ENCODE results near the gene TNKS1BP1. TPM values are rescaled to one million over a fixed set of nuclear protein-coding genes. Genes with fewer than 3 reads are reported as not detected.

TNKS1BP1 gene
- total and polyA plus RNA-seq, 4 donors, result 35.2 to 184 (median 165) TPM

DNA sequence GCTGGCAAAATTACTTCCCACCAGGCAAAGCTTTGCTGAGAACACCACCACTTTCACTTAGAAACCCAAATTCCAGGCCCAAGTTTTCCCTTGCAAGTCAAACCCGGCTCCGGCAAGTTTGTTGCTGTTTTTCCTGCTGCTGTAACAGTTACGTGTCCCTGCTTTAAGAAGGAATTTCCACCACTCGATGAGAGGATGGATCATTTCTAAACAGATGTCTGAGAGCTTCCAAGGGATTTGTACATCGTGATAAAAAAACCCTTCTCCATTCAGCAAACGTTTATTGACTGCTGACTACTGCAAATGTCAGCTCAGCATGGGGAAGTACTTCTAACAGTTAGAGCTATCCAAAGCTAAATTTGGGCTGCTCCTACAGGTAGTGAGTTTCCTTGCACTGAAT lies 33.1 kb upstream of the TNKS1BP1 start:
- DNase-seq (peak in 1 of 2 donors; percentile 38), ATAC-seq (ENCODE audit: low FRiP score) (no peak)
- Histone ChIP-seq H3K9me3 (ENCODE audit: control insufficient read depth, low read length) (no peaks in the 10 kb centered on the region), H3K4me3 (ENCODE audit: low read length in 2 of 2) (no peak overlapping the region), H3K27me3 (ENCODE audit: control insufficient read depth in 1 of 2, insufficient read depth in 2 of 2, low read length in 1 of 2) (no peaks in the 10 kb centered on the region), H3K36me3 (ENCODE audit: control insufficient read depth in 1 of 2, insufficient read depth in 2 of 2, low read length in 1 of 2) (no peaks in the 10 kb centered on the region), H3K27ac (ENCODE audit: low read depth in 1 of 2, low read length in 2 of 2) (no peak overlapping the region), H3K4me1 (ENCODE audit: control insufficient read depth in 1 of 2, insufficient read depth in 2 of 2, low read length in 2 of 2) (no peaks in the 10 kb centered on the region)
- intact Hi-C loops (cut with DNase I), result no loop called here
- WGBS, 2 donors, result 37 to 45% methylated on average over 6 of the region's 6 CpGs

DNA sequence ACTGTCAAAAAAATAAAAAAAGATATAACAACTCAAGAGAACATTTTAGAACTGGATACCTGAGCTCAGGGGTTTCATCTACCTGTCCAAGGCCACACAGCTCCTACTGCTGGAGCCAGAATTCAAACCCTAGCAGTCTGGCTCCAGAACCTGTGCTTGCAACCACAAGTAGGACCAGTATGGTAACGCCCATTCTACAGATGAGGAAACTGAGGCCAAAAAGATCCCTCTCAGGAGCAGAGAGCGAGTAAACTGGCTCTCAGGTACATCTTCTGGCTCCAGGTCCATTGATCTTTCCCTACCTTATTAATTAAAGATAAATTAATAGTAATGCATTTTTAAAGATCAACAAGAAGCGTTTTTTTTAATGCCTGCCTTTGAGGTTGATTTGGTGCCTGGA lies 32.6 kb upstream of the TNKS1BP1 start:
- no peak overlapping the region for H3K27ac ChIP-seq (ENCODE audit: low read depth in 1 of 2, low read length in 2 of 2)
- H3K4me1 ChIP-seq (ENCODE audit: control insufficient read depth in 1 of 2, insufficient read depth in 2 of 2, low read length in 2 of 2), result no peaks in the 10 kb centered on the region
- no peaks in the 10 kb centered on the region for H3K9me3 ChIP-seq (ENCODE audit: control insufficient read depth, low read length)
- no peaks in the 10 kb centered on the region for H3K27me3 ChIP-seq (ENCODE audit: control insufficient read depth in 1 of 2, insufficient read depth in 2 of 2, low read length in 1 of 2)
- intact Hi-C loops (cut with DNase I), result no loop called here
- ATAC-seq (ENCODE audit: low FRiP score) (no peak), DNase-seq (no peak)
- 93 to 94% methylated on average over 3 of the region's 3 CpGs for WGBS, 2 donors
- H3K4me3 ChIP-seq (ENCODE audit: low read length in 2 of 2), result no peak overlapping the region
- H3K36me3 ChIP-seq (ENCODE audit: control insufficient read depth in 1 of 2, insufficient read depth in 2 of 2, low read length in 1 of 2), result no peaks in the 10 kb centered on the region

DNA sequence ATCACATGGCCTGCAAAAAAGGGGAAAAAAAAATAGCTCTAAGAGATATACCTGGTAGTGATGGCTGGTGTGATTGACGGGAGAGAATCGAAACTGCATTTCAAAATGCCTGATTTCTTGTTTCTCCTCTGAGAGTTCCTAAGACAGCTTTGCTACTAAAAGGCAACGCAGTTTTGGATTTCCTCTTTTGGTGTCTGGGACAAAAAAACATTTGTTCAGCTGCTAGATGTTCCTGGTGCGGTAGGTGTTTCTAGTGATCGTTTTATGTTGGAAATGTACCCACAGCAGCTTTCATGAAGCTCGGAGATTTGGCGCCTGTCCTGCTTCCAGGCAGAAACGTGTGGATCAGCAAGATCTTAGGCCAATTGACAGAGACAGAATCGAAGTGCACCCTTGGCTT lies 31.5 kb upstream of the TNKS1BP1 start:
- ATAC-seq (ENCODE audit: low FRiP score) (no peak), DNase-seq (peak in 1 of 2 donors; percentile 10)
- WGBS, 2 donors, result 72 to 73% methylated on average over 9 of the region's 9 CpGs
- no peak overlapping the region for H3K27ac ChIP-seq (ENCODE audit: low read depth in 1 of 2, low read length in 2 of 2)
- no peaks in the 10 kb centered on the region for H3K4me1 ChIP-seq (ENCODE audit: control insufficient read depth in 1 of 2, insufficient read depth in 2 of 2, low read length in 2 of 2)
- no peaks in the 10 kb centered on the region for H3K27me3 ChIP-seq (ENCODE audit: control insufficient read depth in 1 of 2, insufficient read depth in 2 of 2, low read length in 1 of 2)
- no peak overlapping the region for H3K4me3 ChIP-seq (ENCODE audit: low read length in 2 of 2)
- H3K9me3 ChIP-seq (ENCODE audit: control insufficient read depth, low read length), result no peaks in the 10 kb centered on the region
- intact Hi-C loops (cut with DNase I), result no loop called here
- H3K36me3 ChIP-seq (ENCODE audit: control insufficient read depth in 1 of 2, insufficient read depth in 2 of 2, low read length in 1 of 2), result no peaks in the 10 kb centered on the region

DNA sequence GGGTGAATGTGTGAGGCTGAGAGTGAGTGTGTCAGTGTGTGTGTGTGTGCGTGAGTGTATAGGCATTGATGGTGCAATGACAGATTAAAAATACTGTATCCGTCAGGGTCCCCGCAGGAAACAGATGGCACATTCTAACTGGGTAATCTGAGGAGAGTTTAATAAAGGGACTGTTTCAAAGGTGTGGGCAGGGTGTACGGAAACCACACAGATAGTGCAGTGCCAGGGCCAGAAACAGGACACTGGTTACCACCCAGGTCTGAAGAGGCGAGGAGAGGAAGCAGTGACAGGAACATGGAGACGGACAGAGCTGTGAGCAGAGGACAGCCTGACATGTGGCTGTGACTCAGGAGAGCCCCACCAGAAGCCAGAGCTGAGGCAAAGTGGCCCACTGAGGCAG lies 29.9 kb upstream of the TNKS1BP1 start:
- Histone ChIP-seq H3K4me1 (ENCODE audit: control insufficient read depth in 1 of 2, insufficient read depth in 2 of 2, low read length in 2 of 2) (no peaks in the 10 kb centered on the region), H3K36me3 (ENCODE audit: control insufficient read depth in 1 of 2, insufficient read depth in 2 of 2, low read length in 1 of 2) (no peaks in the 10 kb centered on the region), H3K27ac (ENCODE audit: low read depth in 1 of 2, low read length in 2 of 2) (no peak overlapping the region), H3K27me3 (ENCODE audit: control insufficient read depth in 1 of 2, insufficient read depth in 2 of 2, low read length in 1 of 2) (no peaks in the 10 kb centered on the region), H3K4me3 (ENCODE audit: low read length in 2 of 2) (no peak overlapping the region), H3K9me3 (ENCODE audit: control insufficient read depth, low read length) (no peaks in the 10 kb centered on the region)
- DNase-seq (peak in 1 of 2 donors; percentile 55), ATAC-seq (ENCODE audit: low FRiP score) (no peak)
- WGBS, 2 donors, result 89% methylated on average over 6 of the region's 6 CpGs
- intact Hi-C loops (cut with DNase I), result no loop called here

DNA sequence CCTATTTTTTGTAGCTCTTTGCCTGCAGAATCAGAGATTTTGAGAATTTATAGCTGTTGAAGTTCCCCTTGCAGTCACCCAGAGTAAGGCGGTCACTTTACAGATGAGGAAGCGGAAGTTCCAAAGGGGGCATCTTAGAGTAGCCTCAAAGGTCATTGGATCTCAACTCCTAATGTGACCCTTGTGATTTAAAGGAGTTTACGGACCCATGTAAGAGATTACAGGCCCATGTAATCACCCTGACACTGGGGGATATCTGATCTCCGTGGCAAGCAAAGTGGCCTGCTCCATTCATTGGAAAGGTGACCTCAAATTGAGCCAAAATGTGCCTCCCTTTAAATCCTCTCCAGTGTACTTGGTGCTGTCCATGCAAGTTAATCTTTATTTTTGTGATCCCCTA lies 29.1 kb upstream of the TNKS1BP1 start:
- no peak overlapping the region for H3K27ac ChIP-seq (ENCODE audit: low read depth in 1 of 2, low read length in 2 of 2)
- ATAC-seq (ENCODE audit: low FRiP score) (no peak), DNase-seq (no peak)
- no peaks in the 10 kb centered on the region for H3K4me1 ChIP-seq (ENCODE audit: control insufficient read depth in 1 of 2, insufficient read depth in 2 of 2, low read length in 2 of 2)
- H3K9me3 ChIP-seq (ENCODE audit: control insufficient read depth, low read length), result no peaks in the 10 kb centered on the region
- no peak overlapping the region for H3K4me3 ChIP-seq (ENCODE audit: low read length in 2 of 2)
- intact Hi-C loops (cut with DNase I), result no loop called here
- H3K27me3 ChIP-seq (ENCODE audit: control insufficient read depth in 1 of 2, insufficient read depth in 2 of 2, low read length in 1 of 2), result no peaks in the 10 kb centered on the region
- no peaks in the 10 kb centered on the region for H3K36me3 ChIP-seq (ENCODE audit: control insufficient read depth in 1 of 2, insufficient read depth in 2 of 2, low read length in 1 of 2)
- WGBS, 2 donors, result 78 to 79% methylated on average over 4 of the region's 4 CpGs

DNA sequence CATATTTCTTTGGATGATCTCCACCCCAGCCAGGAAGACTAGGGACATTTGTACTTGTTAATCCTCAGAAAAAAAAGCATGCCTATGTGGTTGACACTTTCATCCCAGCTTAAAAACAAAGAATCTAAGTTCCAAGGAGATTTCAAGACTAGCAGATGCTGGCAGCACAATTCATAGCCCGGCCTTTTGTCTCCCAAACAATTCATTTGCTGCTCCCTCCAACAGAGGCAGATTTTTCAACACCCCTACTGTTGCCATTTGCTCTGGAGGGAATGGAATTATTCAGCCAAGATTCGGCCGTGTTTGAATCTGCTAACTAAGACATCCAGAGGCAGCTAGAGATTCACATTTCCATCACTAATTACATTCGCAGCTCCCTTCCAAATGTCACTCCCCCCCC lies 28.7 kb upstream of the TNKS1BP1 start:
- Histone ChIP-seq H3K4me1 (ENCODE audit: control insufficient read depth in 1 of 2, insufficient read depth in 2 of 2, low read length in 2 of 2) (no peaks in the 10 kb centered on the region), H3K9me3 (ENCODE audit: control insufficient read depth, low read length) (no peaks in the 10 kb centered on the region), H3K4me3 (ENCODE audit: low read length in 2 of 2) (no peak overlapping the region), H3K36me3 (ENCODE audit: control insufficient read depth in 1 of 2, insufficient read depth in 2 of 2, low read length in 1 of 2) (no peaks in the 10 kb centered on the region), H3K27ac (ENCODE audit: low read depth in 1 of 2, low read length in 2 of 2) (no peak overlapping the region), H3K27me3 (ENCODE audit: control insufficient read depth in 1 of 2, insufficient read depth in 2 of 2, low read length in 1 of 2) (no peaks in the 10 kb centered on the region)
- WGBS, 2 donors, result 51 to 52% methylated on average over 4 of the region's 4 CpGs
- intact Hi-C loops (cut with DNase I), result no loop called here
- ATAC-seq (ENCODE audit: low FRiP score) (no peak), DNase-seq (no peak)

DNA sequence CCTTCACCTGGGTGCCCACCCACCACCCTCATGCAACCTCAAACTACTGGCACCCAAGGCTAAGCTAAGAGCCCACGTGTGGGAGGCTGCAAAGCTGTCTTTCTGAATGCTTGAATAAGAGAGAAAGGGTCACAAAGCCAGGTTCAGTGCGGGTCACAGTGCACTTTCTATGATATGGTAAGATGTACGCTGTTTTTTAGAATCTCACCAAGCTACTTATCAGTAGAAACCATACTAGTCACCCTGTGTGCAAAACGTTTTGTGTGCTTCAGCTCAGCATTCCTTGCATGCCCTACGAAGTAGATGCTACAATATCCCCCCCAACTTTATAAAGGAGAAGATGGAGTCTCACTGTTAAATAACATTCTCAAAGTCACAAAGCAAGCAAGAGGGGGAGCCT lies 28.3 kb upstream of the TNKS1BP1 start:
- Histone ChIP-seq H3K9me3 (ENCODE audit: control insufficient read depth, low read length) (no peaks in the 10 kb centered on the region), H3K36me3 (ENCODE audit: control insufficient read depth in 1 of 2, insufficient read depth in 2 of 2, low read length in 1 of 2) (no peaks in the 10 kb centered on the region), H3K27ac (ENCODE audit: low read depth in 1 of 2, low read length in 2 of 2) (no peak overlapping the region), H3K4me1 (ENCODE audit: control insufficient read depth in 1 of 2, insufficient read depth in 2 of 2, low read length in 2 of 2) (no peaks in the 10 kb centered on the region), H3K27me3 (ENCODE audit: control insufficient read depth in 1 of 2, insufficient read depth in 2 of 2, low read length in 1 of 2) (no peaks in the 10 kb centered on the region), H3K4me3 (ENCODE audit: low read length in 2 of 2) (no peak overlapping the region)
- DNase-seq (peak in 1 of 2 donors; percentile 23), ATAC-seq (ENCODE audit: low FRiP score) (no peak)
- intact Hi-C loops (cut with DNase I), result no loop called here
- 54 to 58% methylated on average over 5 of the region's 5 CpGs for WGBS, 2 donors

DNA sequence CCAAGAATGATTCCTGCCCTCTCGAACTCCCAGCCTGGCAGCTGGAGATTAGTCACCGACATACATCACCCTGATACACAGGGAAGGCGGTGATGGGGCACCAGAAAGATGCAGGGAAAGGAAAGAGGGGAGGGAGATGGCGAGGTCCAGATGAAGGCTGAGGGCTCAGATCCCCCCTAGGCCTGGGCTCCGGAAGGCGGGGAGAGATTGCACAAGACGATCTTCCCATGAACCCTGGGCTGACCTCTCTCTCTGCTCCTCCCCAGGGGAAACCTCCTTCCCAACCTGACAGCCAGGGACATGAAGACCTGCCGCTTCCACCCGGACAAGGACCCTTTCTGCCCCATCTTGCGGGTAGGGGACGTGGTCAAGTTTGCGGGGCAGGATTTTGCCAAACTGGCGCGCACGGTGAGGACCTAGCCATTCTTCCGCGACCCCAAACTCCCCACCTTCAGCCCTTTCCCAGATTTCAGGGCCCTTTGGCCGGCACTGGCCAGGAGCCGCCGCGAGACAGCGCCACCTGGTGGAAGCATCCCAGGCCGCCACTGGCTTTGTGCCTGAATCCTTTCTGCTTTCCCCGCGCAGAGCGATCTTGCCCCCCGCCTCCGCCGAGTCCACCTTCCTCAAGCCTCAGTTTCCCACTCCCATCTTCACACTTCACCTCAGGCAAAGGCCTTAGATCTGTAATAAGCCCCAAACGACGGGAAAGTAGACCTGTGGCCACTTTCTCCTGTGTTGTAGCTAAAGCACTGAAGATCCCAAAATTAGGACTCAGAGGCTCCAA lies 24.9 kb upstream of the TNKS1BP1 start:
- ATAC-seq (ENCODE audit: low FRiP score), result peak; percentile 87

DNA sequence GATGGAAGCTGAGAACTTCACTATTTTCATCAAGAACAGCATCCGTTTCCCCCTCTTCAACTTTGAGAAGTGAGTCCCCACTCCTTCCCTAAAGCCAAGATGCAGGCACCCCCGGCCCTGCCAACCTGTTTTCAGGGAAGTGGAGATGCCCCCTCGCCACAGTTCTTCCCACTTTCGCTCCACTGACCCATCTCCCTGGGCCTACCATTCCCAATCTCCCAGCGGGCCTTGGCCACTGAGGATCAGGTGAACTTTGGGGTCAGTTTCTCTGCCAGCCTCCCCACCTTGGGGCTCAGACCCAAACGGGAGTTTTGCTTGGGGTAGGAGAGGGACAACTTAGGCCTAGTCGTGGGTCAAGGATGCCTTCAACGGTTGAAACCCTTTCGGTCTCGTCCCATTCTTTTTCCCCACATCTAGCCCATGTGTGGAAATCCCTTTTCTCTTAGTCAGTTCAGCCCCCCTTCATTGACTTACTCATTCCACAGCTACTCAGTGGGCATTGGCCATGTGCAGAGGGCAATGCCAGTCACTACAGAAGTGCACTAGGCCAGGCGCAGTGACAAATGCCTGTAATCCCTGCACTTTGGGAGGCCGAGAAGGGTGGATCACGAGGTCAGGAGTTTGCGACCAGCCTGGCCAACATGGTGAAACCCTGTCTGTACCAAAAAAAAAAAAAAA lies 24.0 kb upstream of the TNKS1BP1 start:
- Histone ChIP-seq H3K9me3 (ENCODE audit: control insufficient read depth, low read length) (no peaks in the 10 kb centered on the region), H3K4me1 (ENCODE audit: control insufficient read depth in 1 of 2, insufficient read depth in 2 of 2, low read length in 2 of 2) (no peaks in the 10 kb centered on the region), H3K27me3 (ENCODE audit: control insufficient read depth in 1 of 2, insufficient read depth in 2 of 2, low read length in 1 of 2) (no peaks in the 10 kb centered on the region), H3K36me3 (ENCODE audit: control insufficient read depth in 1 of 2, insufficient read depth in 2 of 2, low read length in 1 of 2) (no peaks in the 10 kb centered on the region), H3K27ac (ENCODE audit: low read depth in 1 of 2, low read length in 2 of 2) (no peak overlapping the region), H3K4me3 (ENCODE audit: low read length in 2 of 2) (no peak overlapping the region)
- WGBS, 2 donors, result 92 to 93% methylated on average over 14 of the region's 14 CpGs
- DNase-seq, result peak in 1 of 2 donors; percentile 57
- ATAC-seq (ENCODE audit: low FRiP score), result no peak
- intact Hi-C loops (cut with DNase I), result loop anchor here in 1 of 2 donors (5.0 to 10.0 kb wide), 3 partner anchors 134 to 504 kb away; no protein-coding TSS in a partner anchor

More for the DNA sequence above, 24.9 kb upstream of the TNKS1BP1 start:
- no peaks in the 10 kb centered on the region for H3K27me3 ChIP-seq (ENCODE audit: control insufficient read depth in 1 of 2, insufficient read depth in 2 of 2, low read length in 1 of 2)
- 19% methylated on average over 31 of the region's 31 CpGs for WGBS, 2 donors
- H3K9me3 ChIP-seq (ENCODE audit: control insufficient read depth, low read length), result no peaks in the 10 kb centered on the region
- peak; percentile 75 to 93 for DNase-seq
- intact Hi-C loops (cut with DNase I), result loop anchor here in 1 of 2 donors (5.0 to 10.0 kb wide), 3 partner anchors 133 to 505 kb away; no protein-coding TSS in a partner anchor
- H3K36me3 ChIP-seq (ENCODE audit: control insufficient read depth in 1 of 2, insufficient read depth in 2 of 2, low read length in 1 of 2), result no peaks in the 10 kb centered on the region
- H3K4me1 ChIP-seq (ENCODE audit: control insufficient read depth in 1 of 2, insufficient read depth in 2 of 2, low read length in 2 of 2), result no peaks in the 10 kb centered on the region
- H3K4me3 ChIP-seq (ENCODE audit: low read length in 2 of 2), result no peak overlapping the region
- H3K27ac ChIP-seq (ENCODE audit: low read depth in 1 of 2, low read length in 2 of 2), result no peak overlapping the region

All from aorta (tissue), 5 donors.